ENCODE data around the gene CORIN. TPM values are rescaled to one million over a fixed set of nuclear protein-coding genes. Genes with fewer than 3 reads are reported as not detected.

Gene CORIN
- polyA plus RNA-seq, 3 donors: 0.01 TPM; not detected in 2

DNA sequence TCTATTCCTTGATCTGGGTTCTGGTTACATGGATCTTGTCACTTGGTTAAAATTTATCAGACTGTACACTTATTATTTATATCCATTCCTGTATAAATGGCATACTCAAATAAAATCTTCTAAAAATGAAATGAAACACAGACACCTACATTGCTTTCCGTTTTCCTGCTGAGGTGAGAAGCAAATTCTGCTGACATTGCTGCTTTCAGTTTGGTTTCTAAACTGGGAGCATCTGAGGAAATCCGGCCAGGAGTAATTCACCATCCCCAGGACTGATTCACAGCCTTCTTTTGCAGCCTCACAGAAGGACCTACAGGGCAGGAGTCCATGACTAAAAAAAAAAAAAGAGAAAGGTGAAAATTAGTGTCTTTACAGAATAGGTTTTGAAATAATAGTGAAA, 93.6 kb downstream of the CORIN start:
- 50% methylated on average over 1 of the region's 2 CpGs for WGBS (ENCODE audit: insufficient coverage)
- no peak overlapping the region for H3K9ac ChIP-seq (ENCODE audit: insufficient read depth, low read length, poor library complexity, severe bottlenecking)
- H3K27ac ChIP-seq (ENCODE audit: low read depth in 1 of 2, low read length in 2 of 2): no peak overlapping the region
- Mint-ChIP-seq H3K27me3 (ENCODE audit: low read depth in 3 of 3) (no peaks in the 10 kb centered on the region), H3K4me3 (no peak overlapping the region), H3K9me3 (peaks cover 5 to 23% (median 11%) of the 10 kb centered on the region in 7 donors), H3K36me3 (no peaks in the 10 kb centered on the region), H3K4me1 (peaks cover 18% of the 10 kb centered on the region), H3K27ac (no peak overlapping the region)
- no peaks in the 10 kb centered on the region for H3K27me3 ChIP-seq (ENCODE audit: control insufficient read depth in 2 of 2, insufficient read depth in 2 of 2, low read length in 2 of 2)
- no peak overlapping the region for H3K4me2 ChIP-seq (replicated peaks; ENCODE audit: extremely low read depth, low read length, poor library complexity, severe bottlenecking)
- peaks cover 0 to 15% of the 10 kb centered on the region in 2 donors for H3K4me1 ChIP-seq (ENCODE audit: control insufficient read depth in 1 of 2, insufficient read depth in 2 of 2, low read length in 2 of 2)
- H3K36me3 ChIP-seq (replicated peaks in 1 of 2; ENCODE audit: control insufficient read depth in 1 of 2, insufficient read depth in 2 of 2, low read length in 2 of 2): no peaks in the 10 kb centered on the region
- no peaks in the 10 kb centered on the region for H4K20me1 ChIP-seq (ENCODE audit: insufficient read depth, low read length)
- intact Hi-C loops (cut with micrococcal nuclease): no loop called here
- H3K9me3 ChIP-seq (replicated peaks in 1 of 2; ENCODE audit: control insufficient read depth in 1 of 2, insufficient read depth in 1 of 2, low read length in 2 of 2): peaks cover 0 to 8% of the 10 kb centered on the region in 2 donors
- DNase-seq: no peak
- no peaks in the 10 kb centered on the region for H3K79me2 ChIP-seq (ENCODE audit: insufficient read depth, low read length)
- no peak overlapping the region for H2AFZ ChIP-seq (ENCODE audit: insufficient read depth, low read depth, low read length, poor library complexity, severe bottlenecking)
- TF ChIP-seq CTCF (IDR thresholded peaks at IDR 0.05): no peak
- no peak overlapping the region for H3K4me3 ChIP-seq (replicated peaks in 1 of 3; ENCODE audit: low read depth in 2 of 3, low read length in 3 of 3)

DNA sequence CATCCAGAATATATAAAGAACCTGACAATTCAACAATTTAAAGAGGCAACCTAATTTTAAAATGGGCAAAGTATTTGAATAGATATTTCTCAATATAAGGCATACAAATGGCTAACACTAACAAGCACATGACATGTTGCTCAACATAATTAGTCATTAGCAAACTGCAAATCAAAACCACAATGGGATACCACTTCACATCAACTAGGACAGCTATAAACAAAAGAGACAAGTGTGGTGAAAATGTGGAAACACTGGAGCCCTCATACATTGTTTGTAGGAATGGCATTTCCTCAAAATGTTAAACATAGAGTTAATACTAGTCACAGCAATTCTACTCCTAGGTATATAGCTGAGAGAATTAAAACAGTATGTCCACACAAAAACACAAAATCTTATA, 96.7 kb downstream of the CORIN start:
- peaks cover 14% of the 10 kb centered on the region for H3K4me1 Mint-ChIP-seq
- H3K27me3 Mint-ChIP-seq (ENCODE audit: low read depth in 3 of 3): no peaks in the 10 kb centered on the region
- DNase-seq: peak; percentile 56 to 74 (median 65)

More for the DNA sequence above, 96.7 kb downstream of the CORIN start:
- intact Hi-C loops (cut with micrococcal nuclease): no loop called here
- no peaks in the 10 kb centered on the region for H4K20me1 ChIP-seq (ENCODE audit: insufficient read depth, low read length)
- no peaks in the 10 kb centered on the region for H3K27me3 ChIP-seq (ENCODE audit: control insufficient read depth in 2 of 2, insufficient read depth in 2 of 2, low read length in 2 of 2)
- H3K27ac ChIP-seq (ENCODE audit: low read depth in 1 of 2, low read length in 2 of 2): peak overlapping the region in 1 of 2 donors; percentile 53
- peak overlapping the region; percentile 12 for H3K4me2 ChIP-seq (replicated peaks; ENCODE audit: extremely low read depth, low read length, poor library complexity, severe bottlenecking)
- peak overlapping the region in 6 of 7 donors; percentile 16 to 81 (median 43) for H3K27ac Mint-ChIP-seq
- no peak overlapping the region for H3K4me3 ChIP-seq (replicated peaks in 1 of 3; ENCODE audit: low read depth in 2 of 3, low read length in 3 of 3)
- no peak overlapping the region for H3K9ac ChIP-seq (ENCODE audit: insufficient read depth, low read length, poor library complexity, severe bottlenecking)
- H3K9me3 ChIP-seq (replicated peaks in 1 of 2; ENCODE audit: control insufficient read depth in 1 of 2, insufficient read depth in 1 of 2, low read length in 2 of 2): peaks cover 0 to 12% of the 10 kb centered on the region in 2 donors
- H3K79me2 ChIP-seq (ENCODE audit: insufficient read depth, low read length): no peaks in the 10 kb centered on the region
- peak overlapping the region in 1 of 2 donors; percentile 27 for H3K4me3 Mint-ChIP-seq
- H3K9me3 Mint-ChIP-seq: peaks cover 5 to 27% (median 17%) of the 10 kb centered on the region in 7 donors
- peaks cover 0 to 15% of the 10 kb centered on the region in 2 donors for H3K4me1 ChIP-seq (ENCODE audit: control insufficient read depth in 1 of 2, insufficient read depth in 2 of 2, low read length in 2 of 2)
- TF ChIP-seq CTCF (IDR thresholded peaks at IDR 0.05): no peak
- no peaks in the 10 kb centered on the region for H3K36me3 ChIP-seq (replicated peaks in 1 of 2; ENCODE audit: control insufficient read depth in 1 of 2, insufficient read depth in 2 of 2, low read length in 2 of 2)
- H3K36me3 Mint-ChIP-seq: no peaks in the 10 kb centered on the region
- H2AFZ ChIP-seq (ENCODE audit: insufficient read depth, low read depth, low read length, poor library complexity, severe bottlenecking): no peak overlapping the region
